ENCODE results near the gene TRIM49D1. TPM values are rescaled to one million over a fixed set of nuclear protein-coding genes. Genes with fewer than 3 reads are reported as not detected.
"Not testable (repeated sequence)": the region's sequence is repeated elsewhere in the genome, so short reads cannot be mapped to it uniquely, and the experiment has no call there.

The TRIM49D1 gene, protein sequence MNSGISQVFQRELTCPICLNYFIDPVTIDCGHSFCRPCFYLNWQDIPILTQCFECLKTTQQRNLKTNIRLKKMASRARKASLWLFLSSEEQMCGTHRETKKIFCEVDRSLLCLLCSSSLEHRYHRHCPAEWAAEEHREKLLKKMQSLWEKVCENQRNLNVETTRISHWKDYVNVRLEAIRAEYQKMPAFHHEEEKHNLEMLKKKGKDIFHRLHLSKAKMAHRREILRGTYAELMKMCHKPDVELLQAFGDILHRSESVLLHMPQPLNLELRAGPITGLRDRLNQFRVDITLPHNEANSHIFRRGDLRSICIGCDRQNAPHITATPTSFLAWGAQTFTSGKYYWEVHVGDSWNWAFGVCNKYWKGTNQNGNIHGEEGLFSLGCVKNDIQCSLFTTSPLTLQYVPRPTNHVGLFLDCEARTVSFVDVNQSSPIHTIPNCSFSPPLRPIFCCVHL
- not detected in 2 replicates for total RNA-seq (2014; rRNA removed; shearing (Covaris generic))

DNA sequence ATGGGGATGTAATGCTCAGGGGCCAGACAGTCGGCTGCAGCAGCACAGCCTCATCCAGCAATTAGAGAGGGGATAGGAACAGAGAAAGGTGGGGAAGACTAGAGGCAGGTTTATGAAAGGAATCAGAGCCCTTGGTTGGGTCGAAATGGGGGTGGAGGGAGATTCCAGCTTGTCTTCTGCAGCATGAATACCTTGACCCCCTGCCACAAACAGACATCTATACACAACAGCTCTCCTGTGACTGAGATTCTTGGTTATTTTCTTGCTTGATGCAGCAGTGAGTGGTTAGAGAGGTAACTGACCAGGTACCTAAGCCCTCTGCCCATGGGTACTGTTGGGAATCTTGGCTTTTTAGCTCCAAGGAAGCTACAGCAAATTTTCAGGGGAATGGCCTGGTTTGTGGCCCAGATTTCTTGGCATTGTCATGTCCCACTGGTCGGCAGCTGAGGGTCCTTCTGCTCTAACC is at the start of gene TRIM49D1:
TRIM49D1 (minus strand) TSS at position 51 of the 466 bp plus-strand sequence. CDS start 4,535 bp downstream, outside the sequence.
- Histone ChIP-seq H3K9me3 (replicated peaks) (no peaks in the 10 kb centered on the region), H3K4me3 (no peak within 1 kb of the TSS)
- DNase-seq, result no peak

DNA sequence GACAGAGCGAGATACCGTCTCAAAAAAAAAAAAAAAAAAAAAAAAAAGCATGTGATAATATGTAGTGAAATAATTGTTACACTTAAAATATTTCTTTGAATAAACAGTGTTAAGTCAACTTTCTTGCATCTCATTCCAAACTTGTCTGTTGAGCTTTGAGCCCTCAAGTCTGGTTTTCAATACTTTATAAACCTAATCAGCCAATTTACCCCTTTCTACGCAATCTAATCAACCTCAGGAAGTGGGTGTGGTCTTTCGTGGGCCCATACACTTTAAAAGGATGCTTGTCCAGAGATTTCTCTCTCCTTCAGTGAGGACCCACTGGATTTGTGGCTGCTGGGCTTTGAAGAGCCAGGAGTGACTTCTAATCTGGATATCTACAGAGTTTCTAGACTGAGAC is 43.7 kb upstream of the TRIM49D1 start, which contains the start of gene TRIM64:
TRIM64 (plus strand) TSS at position 301 of the 400 bp plus-strand sequence. CDS start 2,467 bp downstream, outside the sequence.
- H3K27ac ChIP-seq; DNase-seq; H3K36me3 ChIP-seq; H3K27me3 ChIP-seq; H3K9me3 ChIP-seq (replicated peaks); H3K4me3 ChIP-seq; H3K4me1 ChIP-seq: not testable (repeated sequence)

More for the DNA sequence above, at the start of gene TRIM49D1:
- Histone ChIP-seq H3K36me3 (no peaks in the 10 kb centered on the region), H3K27me3 (no peaks in the 10 kb centered on the region), H3K4me1 (no peaks in the 10 kb centered on the region), H3K27ac (no peak within 1 kb of the TSS)

DNA sequence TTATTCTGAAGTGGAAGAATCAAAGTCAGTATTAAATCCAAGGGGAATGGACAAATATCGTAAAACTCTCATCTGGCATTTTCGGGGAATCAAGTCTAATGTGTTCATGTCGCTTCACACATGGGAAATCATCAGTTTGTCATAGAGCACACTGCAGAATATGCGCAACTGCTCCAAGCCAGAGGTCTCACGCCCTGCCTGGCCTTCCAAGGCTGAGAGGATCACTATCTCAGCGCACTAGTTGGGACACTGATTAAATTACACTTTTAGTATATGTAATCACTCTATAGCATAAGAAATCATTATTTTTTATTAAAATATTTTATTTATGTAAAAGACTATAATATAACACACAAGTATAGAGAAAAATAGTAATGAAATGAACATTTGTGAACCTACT is 38.8 kb upstream of the TRIM49D1 start:
- H3K4me1 ChIP-seq; H3K36me3 ChIP-seq; H3K9me3 ChIP-seq (replicated peaks); H3K27me3 ChIP-seq; DNase-seq; H3K27ac ChIP-seq; H3K4me3 ChIP-seq: not testable (repeated sequence)

DNA sequence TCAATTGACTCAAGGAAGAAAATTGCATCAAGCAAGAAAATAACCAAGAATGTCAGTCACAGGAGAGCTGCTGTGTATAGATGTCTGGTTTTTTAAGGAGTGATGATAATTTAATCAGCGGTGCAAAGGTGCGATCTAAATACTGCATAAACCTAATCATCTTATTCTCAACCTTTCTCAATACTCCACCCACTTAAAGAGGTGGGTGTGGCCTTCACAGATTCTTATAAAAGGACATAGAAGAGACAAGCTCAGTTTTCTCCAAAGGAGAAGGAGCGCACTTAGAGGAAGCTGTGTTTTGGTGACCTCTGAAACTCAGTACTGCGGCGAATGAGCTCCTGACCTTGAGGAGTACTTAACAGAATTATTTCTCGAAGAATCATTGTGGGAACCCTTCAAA is 1.7 kb upstream of the TRIM49D1 start, which contains the start of gene TRIM49D2:
TRIM49D2 (plus strand) TSS at position 301 of the 400 bp plus-strand sequence. CDS start 2,698 bp downstream, outside the sequence.
- DNase-seq; H3K4me3 ChIP-seq; H3K9me3 ChIP-seq (replicated peaks); H3K27me3 ChIP-seq; H3K4me1 ChIP-seq; H3K27ac ChIP-seq; H3K36me3 ChIP-seq: not testable (repeated sequence)

DNA sequence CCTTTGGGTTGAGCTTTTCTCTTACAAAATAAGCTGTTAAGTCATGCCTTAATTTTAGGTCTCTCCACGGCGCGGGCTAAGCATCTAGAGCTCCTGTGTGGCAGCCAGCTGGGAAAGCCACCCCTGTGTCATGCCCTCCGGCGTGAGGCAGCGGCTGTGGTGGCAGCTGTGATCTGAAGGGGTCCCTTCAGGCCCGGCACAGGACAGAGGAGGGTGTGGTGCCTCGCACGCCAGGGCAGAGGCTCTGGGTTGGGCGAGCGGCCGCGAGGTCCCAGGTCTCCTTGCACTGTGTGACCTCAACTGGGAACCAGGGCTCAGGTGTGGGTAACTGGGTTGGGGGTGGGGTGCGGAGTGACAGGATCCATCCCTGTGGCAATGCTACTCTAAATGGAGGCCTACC is 21.2 kb downstream of the TRIM49D1 start:
- H3K27ac ChIP-seq; DNase-seq; H3K36me3 ChIP-seq; H3K27me3 ChIP-seq; H3K9me3 ChIP-seq (replicated peaks); H3K4me1 ChIP-seq; H3K4me3 ChIP-seq: not testable (repeated sequence)

DNA sequence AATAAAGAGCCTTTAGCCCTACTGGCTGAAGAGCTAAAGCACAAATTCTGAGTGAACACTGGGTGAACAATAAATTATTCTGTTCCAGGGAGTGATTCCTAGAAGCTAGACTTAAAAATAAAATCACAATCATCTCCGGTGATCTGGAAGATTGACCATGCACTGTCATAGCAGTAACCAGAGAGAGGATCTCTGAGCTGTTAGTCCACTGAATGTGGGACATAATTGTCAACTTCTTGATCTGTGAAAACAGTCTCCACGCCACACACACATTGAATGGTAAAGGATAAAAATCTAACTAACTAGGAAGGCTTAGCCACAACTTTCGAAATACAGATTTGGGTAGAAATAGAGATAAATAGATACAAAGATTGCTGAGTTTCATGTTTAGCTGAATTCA is 28.8 kb downstream of the TRIM49D1 start:
- H3K27ac ChIP-seq; H3K27me3 ChIP-seq; H3K4me3 ChIP-seq; H3K9me3 ChIP-seq (replicated peaks); DNase-seq; H3K36me3 ChIP-seq; H3K4me1 ChIP-seq: not testable (repeated sequence)

DNA sequence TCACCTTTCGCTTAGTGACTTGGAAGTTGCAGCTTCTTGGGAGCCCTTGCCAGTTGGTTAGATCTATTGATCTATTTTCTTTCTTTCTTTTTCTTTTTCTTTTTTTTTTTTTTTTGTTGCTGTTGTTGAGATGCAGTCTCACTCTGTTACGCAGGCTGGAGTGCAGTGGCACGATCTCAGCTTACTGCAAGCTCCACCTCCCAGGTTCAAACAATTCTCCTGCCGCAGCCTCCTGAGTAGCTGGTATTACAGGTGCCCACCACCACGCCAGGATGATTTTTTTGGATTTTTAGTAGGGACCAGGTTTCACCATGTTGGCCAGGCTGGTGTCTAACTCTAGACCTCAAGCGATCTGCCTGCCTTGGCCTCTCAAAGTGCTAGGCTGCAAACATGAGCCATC is 44.5 kb downstream of the TRIM49D1 start:
- H3K27me3 ChIP-seq; H3K36me3 ChIP-seq; H3K4me1 ChIP-seq; DNase-seq; H3K9me3 ChIP-seq (replicated peaks); H3K27ac ChIP-seq; H3K4me3 ChIP-seq: not testable (repeated sequence)

DNA sequence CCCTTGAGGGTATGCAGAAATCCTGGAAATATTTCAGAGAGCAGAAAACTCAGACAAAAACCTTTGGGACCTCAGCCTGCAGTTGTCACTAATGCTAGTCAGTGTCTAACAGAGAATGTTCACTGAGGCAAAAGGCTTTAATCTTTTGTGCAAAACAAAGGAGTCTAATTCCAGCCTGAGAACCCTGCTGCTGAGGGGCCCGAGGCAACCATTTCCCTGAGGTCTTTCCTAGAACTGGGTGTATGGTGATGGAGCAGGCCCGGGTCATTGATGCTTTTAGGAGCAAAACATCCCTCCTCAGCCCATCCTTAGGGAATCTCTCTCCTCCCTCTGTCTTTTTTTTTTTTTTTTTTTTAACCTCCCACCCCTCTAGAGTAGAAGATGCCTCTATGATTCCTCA is 49.5 kb downstream of the TRIM49D1 start:
- not testable (repeated sequence) for H3K9me3 ChIP-seq (replicated peaks); H3K27me3 ChIP-seq; H3K4me1 ChIP-seq; H3K36me3 ChIP-seq; H3K4me3 ChIP-seq; DNase-seq; H3K27ac ChIP-seq

DNA sequence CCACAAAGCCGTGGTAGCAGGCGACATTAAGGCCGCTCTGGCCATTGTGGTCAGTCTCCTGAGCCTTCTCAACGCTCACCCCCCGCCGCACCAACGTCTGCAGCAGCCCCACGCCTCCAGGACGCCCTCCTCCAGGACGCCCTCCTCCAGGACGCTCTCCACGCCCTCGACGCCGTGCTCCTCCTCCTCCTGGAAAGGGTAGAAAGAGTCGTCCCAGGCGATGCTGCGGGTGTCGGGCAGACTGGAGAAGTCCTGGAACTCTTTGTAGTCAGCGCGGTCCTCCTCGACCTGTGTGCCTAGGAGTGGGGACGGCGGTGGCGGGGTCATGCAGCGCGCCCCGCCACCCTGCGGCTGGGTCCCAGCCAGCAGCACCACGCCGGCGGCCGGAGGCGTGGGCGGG is 56.8 kb downstream of the TRIM49D1 start:
- H3K9me3 ChIP-seq (replicated peaks); H3K27me3 ChIP-seq; H3K4me3 ChIP-seq; DNase-seq; H3K4me1 ChIP-seq; H3K27ac ChIP-seq; H3K36me3 ChIP-seq: not testable (repeated sequence)

DNA sequence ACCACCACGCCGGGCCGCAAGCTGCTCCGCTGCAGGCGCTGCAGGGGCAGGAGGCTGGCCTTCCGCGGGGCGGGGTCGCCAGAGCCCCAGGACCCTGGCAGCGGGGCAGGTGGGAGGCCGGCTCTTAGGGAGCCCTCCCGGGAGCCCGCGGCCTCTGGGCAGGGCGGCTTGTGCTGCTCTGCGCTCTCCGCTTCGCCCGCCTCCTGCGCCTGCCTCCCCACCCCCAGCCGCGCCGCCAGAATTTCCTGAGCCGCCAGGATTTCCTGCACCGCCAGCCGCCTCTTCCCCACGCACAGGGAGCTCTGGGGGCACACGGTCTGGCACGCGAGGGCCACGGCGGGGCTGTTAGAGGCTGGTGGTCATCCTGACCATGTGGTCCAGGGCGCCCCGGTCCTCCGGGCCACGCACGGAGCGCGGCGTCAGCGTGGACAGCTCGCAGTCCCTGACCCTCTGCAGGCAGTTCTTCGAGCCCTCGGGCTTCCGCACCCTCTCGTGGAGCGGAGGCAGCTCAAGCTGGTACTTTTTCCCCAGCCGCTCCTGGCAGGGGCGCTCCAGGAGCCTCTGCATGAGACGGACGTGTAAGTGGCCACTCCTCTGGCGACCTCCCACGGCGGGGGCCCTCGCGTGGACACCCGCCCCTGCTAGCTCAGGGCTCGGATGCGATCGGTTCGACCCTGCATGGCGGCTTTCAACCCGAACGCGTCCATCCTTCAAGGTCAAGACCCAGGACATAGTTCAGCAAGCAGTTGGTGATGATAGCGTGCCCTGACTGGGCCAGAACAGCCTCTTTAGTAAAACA is 57.9 kb downstream of the TRIM49D1 start:
- H3K9me3 ChIP-seq (replicated peaks); H3K36me3 ChIP-seq; H3K27ac ChIP-seq; H3K27me3 ChIP-seq; H3K4me1 ChIP-seq; H3K4me3 ChIP-seq; DNase-seq: not testable (repeated sequence)

Other genes starting within 250 kb of the TRIM49D1 start
- gene TRIM77, start 211.9 kb downstream of the TRIM49D1 start, total RNA-seq (2014; rRNA removed; shearing (Covaris generic)), result not detected in 2 replicates
- not detected in 2 replicates for gene TRIM49, start 113.7 kb downstream of the TRIM49D1 start, total RNA-seq (2014; rRNA removed; shearing (Covaris generic))
- gene TRIM64B, start 43.8 kb downstream of the TRIM49D1 start, total RNA-seq (2014; rRNA removed; shearing (Covaris generic)), result not detected in 2 replicates
- gene TRIM49D2, start 1.8 kb upstream of the TRIM49D1 start, total RNA-seq (2014; rRNA removed; shearing (Covaris generic)), result not detected in 2 replicates
- gene TRIM64, start 43.8 kb upstream of the TRIM49D1 start, total RNA-seq (2014; rRNA removed; shearing (Covaris generic)), result not detected in 2 replicates
- gene TRIM49C, start 108.9 kb upstream of the TRIM49D1 start, total RNA-seq (2014; rRNA removed; shearing (Covaris generic)), result not detected in 2 replicates
- not detected in 2 replicates for gene UBTFL1, start 163.7 kb upstream of the TRIM49D1 start, total RNA-seq (2014; rRNA removed; shearing (Covaris generic))
- 0.06 TPM in 1 of 2 replicates, not detected in the other for gene NAALAD2, start 212.4 kb upstream of the TRIM49D1 start, total RNA-seq (2014; rRNA removed; shearing (Covaris generic))

Measured in SJCRH30 (cell line).